SU-DHL-6 (cell line): ENCODE results near the gene BCL7C.
A peak's percentile ranks its signal among the peaks of the same experiment; 100 is the strongest.

Experiments
- H2AFZ ChIP-seq: fragments of 200-600 bp; sonication (generic); 2 replicates; pipeline ENCODE4 v1.6.1; 2014; ENCODE audit warnings: low read depth, mild to moderate bottlenecking, moderate library complexity, mixed read lengths, antibody characterized with exemption, low read length; ENCODE audit not compliant: severe bottlenecking
- H3F3A ChIP-seq: fragments of 200-600 bp; shearing (Covaris generic); 2 replicates; pipeline ENCODE4 v1.6.0; 2016; ENCODE audit warnings: antibody characterized with exemption, mild to moderate bottlenecking; ENCODE audit not compliant: insufficient read depth
- H3K27ac ChIP-seq: fragments of 200-600 bp; sonication (generic); 2 replicates; pipeline ENCODE4 v1.5.1; 2016; ENCODE audit warnings: low read depth, mild to moderate bottlenecking, low read length, moderate library complexity, mixed read lengths
- H3K27me3 ChIP-seq: fragments of 200-600 bp; sonication (generic), shearing (Covaris generic); 2 replicates; pipeline ENCODE4 v1.6.0; 2014; ENCODE audit warnings: mild to moderate bottlenecking, low read length
- H3K36me3 ChIP-seq: fragments of 200-600 bp; sonication (generic); 2 replicates; pipeline ENCODE4 v1.6.1; 2014; ENCODE audit warnings: mild to moderate bottlenecking, low read length, mixed read lengths
- H3K4me2 ChIP-seq: fragments of 300-600, 200-600 bp; shearing (Covaris generic), sonication (generic); 2 replicates; pipeline ENCODE4 v1.6.0; 2014; ENCODE audit warnings: low read length, low read depth, mild to moderate bottlenecking; ENCODE audit not compliant: poor library complexity, severe bottlenecking
- H3K4me3 ChIP-seq: fragments of 200-600 bp; sonication (generic); 2 replicates; pipeline ENCODE4 v1.5.1; 2014; ENCODE audit warnings: antibody characterized with exemption, low read length, mild to moderate bottlenecking, mixed read lengths; ENCODE audit not compliant: insufficient read depth, poor library complexity, severe bottlenecking
- H3K79me2 ChIP-seq: fragments of 200-600 bp; sonication (generic); 2 replicates; pipeline ENCODE4 v1.6.1; 2014; ENCODE audit warnings: mild to moderate bottlenecking, low read length, moderate library complexity; ENCODE audit not compliant: insufficient read depth
- H3K9ac ChIP-seq: fragments of 200-600 bp; sonication (generic); 2 replicates; pipeline ENCODE4 v1.7.0; 2014; ENCODE audit warnings: mild to moderate bottlenecking, low read length
- H3K9me2 ChIP-seq: fragments of 200-600 bp; sonication (generic); replicated peaks from 2 replicates; pipeline ENCODE4 v1.6.1; 2014; ENCODE audit warnings: low read length; ENCODE audit not compliant: insufficient read depth
- H3K9me3 ChIP-seq: fragments of 200-600 bp; sonication (generic); 2 replicates; pipeline ENCODE4 v1.6.1; 2014; ENCODE audit warnings: low read length, mixed read lengths; ENCODE audit not compliant: insufficient read depth
- H4K20me1 ChIP-seq: fragments of 200-600 bp; sonication (generic); 2 replicates; pipeline ENCODE4 v1.6.1; 2014; ENCODE audit warnings: low read depth, mild to moderate bottlenecking, antibody characterized with exemption, low read length, moderate library complexity, mixed read lengths
- EZH2phosphoT487 ChIP-seq: fragments of 200-600 bp; sonication (generic), shearing (Covaris generic); conservative IDR thresholded peaks from 2 replicates; pipeline ENCODE4 v1.6.1; 2018; ENCODE audit warnings: mild to moderate bottlenecking, antibody characterized with exemption, low read length, moderate library complexity, mixed read lengths
- TF ChIP-seq, protein P1 (sequence below): fragments of 200-600 bp; sonication (generic); IDR thresholded peaks from one replicate; pipeline ENCODE4 v1.5.1; 2017; ENCODE audit warnings: antibody characterized with exemption, mild to moderate bottlenecking, low read length, moderate library complexity; ENCODE audit not compliant: insufficient read depth, poor library complexity, severe bottlenecking

Gene BCL7C

DNA sequence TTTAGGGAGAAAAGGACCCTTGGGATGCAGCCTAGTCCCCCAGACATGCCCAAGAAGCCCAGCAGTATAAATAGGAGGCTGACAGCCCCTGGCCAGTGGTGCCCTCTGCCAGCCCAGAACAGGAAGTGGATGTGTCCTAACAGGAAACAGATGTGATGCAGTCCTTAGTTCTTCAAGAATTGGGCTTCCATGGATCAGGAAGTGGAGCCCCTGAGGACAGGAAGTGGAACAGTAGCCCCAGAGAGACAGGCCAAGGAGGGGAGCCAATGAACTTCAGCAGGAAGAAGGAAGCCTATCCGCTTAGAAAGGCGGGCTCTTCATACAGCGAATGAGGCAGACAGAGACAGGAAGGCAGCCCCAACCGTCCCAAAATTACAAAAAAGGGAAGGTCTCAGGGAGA is 9.7 kb upstream of the BCL7C start:
- H3K9me3 ChIP-seq: no peaks in the 10 kb centered on the region
- H3K4me3 ChIP-seq: no peak overlapping the region
- TF ChIP-seq, protein P1, sequence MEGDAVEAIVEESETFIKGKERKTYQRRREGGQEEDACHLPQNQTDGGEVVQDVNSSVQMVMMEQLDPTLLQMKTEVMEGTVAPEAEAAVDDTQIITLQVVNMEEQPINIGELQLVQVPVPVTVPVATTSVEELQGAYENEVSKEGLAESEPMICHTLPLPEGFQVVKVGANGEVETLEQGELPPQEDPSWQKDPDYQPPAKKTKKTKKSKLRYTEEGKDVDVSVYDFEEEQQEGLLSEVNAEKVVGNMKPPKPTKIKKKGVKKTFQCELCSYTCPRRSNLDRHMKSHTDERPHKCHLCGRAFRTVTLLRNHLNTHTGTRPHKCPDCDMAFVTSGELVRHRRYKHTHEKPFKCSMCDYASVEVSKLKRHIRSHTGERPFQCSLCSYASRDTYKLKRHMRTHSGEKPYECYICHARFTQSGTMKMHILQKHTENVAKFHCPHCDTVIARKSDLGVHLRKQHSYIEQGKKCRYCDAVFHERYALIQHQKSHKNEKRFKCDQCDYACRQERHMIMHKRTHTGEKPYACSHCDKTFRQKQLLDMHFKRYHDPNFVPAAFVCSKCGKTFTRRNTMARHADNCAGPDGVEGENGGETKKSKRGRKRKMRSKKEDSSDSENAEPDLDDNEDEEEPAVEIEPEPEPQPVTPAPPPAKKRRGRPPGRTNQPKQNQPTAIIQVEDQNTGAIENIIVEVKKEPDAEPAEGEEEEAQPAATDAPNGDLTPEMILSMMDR: no peak
- TF ChIP-seq EZH2phosphoT487: no peak
- no peaks in the 10 kb centered on the region for H3K27me3 ChIP-seq
- peaks cover 7% of the 10 kb centered on the region; the same call in 1 of the 2 replicates for H3F3A ChIP-seq
- no peaks in the 10 kb centered on the region for H3K36me3 ChIP-seq
- no peak overlapping the region for H3K27ac ChIP-seq
- no peaks in the 10 kb centered on the region for H4K20me1 ChIP-seq
- no peak overlapping the region for H3K9ac ChIP-seq
- no peak overlapping the region for H3K4me2 ChIP-seq
- no peaks in the 10 kb centered on the region for H3K79me2 ChIP-seq
- no peaks in the 10 kb centered on the region for H3K9me2 ChIP-seq
- peak overlapping the region; percentile 86 for H2AFZ ChIP-seq

DNA sequence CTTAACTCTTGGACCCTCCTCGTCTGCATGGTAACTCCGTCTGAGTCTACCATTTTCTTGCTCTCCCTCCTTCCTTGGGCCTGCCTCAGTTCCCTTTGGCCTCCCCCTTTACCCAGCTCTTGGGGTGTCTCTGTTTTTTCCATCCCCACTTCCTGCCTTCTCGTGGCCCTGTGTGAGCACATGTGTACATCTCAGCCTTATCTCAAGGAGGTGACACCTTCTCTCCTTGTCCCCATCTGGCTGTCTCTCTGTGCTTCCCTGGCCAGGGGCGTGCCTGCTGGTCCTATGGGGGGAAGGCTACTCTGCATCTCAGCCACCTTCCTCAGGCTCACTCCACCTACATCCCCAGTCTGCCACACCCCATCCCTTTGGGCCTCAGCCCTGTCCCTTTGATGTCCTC is 9.1 kb upstream of the BCL7C start:
- Histone ChIP-seq H3K9me3 (no peaks in the 10 kb centered on the region), H3K27me3 (no peaks in the 10 kb centered on the region), H3K4me2 (peak overlapping the region; percentile 69), H2AFZ (peak overlapping the region; percentile 92), H3F3A (peaks cover 7% of the 10 kb centered on the region; the same call in 1 of the 2 replicates), H3K27ac (no peak overlapping the region), H3K79me2 (no peaks in the 10 kb centered on the region), H3K9ac (no peak overlapping the region), H4K20me1 (no peaks in the 10 kb centered on the region), H3K36me3 (no peaks in the 10 kb centered on the region), H3K9me2 (no peaks in the 10 kb centered on the region), H3K4me3 (no peak overlapping the region)
- TF ChIP-seq EZH2phosphoT487: no peak
- TF ChIP-seq, protein P1: no peak

GRCh38 chr16:30902029-30902972 is 8.4 kb upstream of the BCL7C start:
- H3K79me2 ChIP-seq: no peaks in the 10 kb centered on the region
- no peaks in the 10 kb centered on the region for H3K9me3 ChIP-seq
- no peaks in the 10 kb centered on the region for H4K20me1 ChIP-seq
- peak overlapping the region; percentile 57 for H3K9ac ChIP-seq
- no peaks in the 10 kb centered on the region for H3K9me2 ChIP-seq
- peaks cover 7% of the 10 kb centered on the region; the same call in 1 of the 2 replicates for H3F3A ChIP-seq
- peak overlapping the region; percentile 92 for H2AFZ ChIP-seq
- TF ChIP-seq, protein P1: no peak
- TF ChIP-seq EZH2phosphoT487: no peak
- H3K27me3 ChIP-seq: no peaks in the 10 kb centered on the region
- H3K4me2 ChIP-seq: peak overlapping the region; percentile 69
- peak overlapping the region; percentile 55 for H3K4me3 ChIP-seq
- H3K27ac ChIP-seq: peak overlapping the region; percentile 31
- no peaks in the 10 kb centered on the region for H3K36me3 ChIP-seq
